ENCODE data around the gene ACOT8. TPM values are rescaled to one million over a fixed set of nuclear protein-coding genes. Genes with fewer than 3 reads are reported as not detected.

ACOT8 gene
- total and polyA plus RNA-seq, 2 of the 8 experiments (the other 6 are each of a cell fraction or from before 2014, with no cell fraction given), result 37.6 to 88.8 TPM

- no peak for TF ChIP-seq CTCF (IDR thresholded peaks at IDR 0.05; ENCODE audit: control extremely low read depth in 1 of 3, insufficient read depth in 1 of 3, low read depth in 1 of 3, low read length in 3 of 3)
- TF ChIP-seq RBBP5 (IDR thresholded peaks at IDR 0.05; ENCODE audit: borderline replicate concordance, low read depth, low read length), result no peak
- TF ChIP-seq ATF3 (IDR thresholded peaks at IDR 0.05; ENCODE audit: insufficient read depth, low read depth, low read length), result no peak
- TF ChIP-seq USF2 (IDR thresholded peaks at IDR 0.05; ENCODE audit: low read length), result no peak
Measured at GRCh38 chr20:45848421-45848820, 8.8 kb downstream of the ACOT8 start (continued).

All from H1 (cell line).